ENCODE results near the gene CEP83. TPM values are rescaled to one million over a fixed set of nuclear protein-coding genes. Genes with fewer than 3 reads are reported as not detected.

CEP83 gene
- polyA plus RNA-seq, 1 donor from 2014 or later = 19.5 TPM

DNA sequence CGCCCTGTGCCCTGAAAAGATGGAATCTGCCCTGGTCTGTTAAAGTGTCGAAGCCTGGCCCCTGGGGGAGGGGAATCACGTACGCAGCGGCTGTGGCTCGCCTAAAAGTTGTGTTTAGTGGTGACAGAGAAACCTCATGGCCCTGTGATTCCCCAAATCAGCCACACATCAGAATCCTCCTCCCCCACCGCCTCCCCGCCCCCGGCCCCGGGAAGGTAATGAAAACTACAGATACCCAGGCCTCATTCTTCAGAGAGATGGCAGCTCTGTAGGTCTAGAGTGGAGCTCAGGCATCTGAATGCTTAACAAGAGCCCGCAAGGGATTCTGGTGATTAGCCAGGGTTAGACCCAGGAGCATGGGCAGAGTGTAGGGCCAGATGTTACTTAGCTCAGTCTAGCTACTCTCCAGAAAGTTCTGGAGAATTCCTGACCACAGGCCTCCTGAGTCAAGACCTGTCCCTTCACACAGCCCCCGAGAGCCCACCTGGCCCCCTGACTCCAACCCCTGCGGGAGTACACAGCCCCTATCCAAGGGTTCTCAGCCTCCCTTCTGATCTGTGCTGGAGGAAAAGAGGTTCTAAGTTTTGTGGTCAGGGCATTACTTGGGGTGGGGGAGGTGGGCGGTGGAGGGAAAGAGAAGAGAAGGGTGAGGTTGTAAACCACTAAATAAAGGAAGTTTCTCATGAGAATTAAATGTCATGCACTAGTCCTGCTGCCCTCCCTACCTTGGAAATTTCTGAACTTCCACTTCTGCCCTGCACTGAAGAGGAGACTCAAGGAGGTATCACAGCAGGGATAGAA, 196.5 kb downstream of the CEP83 start:
- H3K79me2 ChIP-seq (replicated peaks; ENCODE audit: insufficient read depth, low read length) = no peaks in the 10 kb centered on the region
- TF ChIP-seq, protein P1, sequence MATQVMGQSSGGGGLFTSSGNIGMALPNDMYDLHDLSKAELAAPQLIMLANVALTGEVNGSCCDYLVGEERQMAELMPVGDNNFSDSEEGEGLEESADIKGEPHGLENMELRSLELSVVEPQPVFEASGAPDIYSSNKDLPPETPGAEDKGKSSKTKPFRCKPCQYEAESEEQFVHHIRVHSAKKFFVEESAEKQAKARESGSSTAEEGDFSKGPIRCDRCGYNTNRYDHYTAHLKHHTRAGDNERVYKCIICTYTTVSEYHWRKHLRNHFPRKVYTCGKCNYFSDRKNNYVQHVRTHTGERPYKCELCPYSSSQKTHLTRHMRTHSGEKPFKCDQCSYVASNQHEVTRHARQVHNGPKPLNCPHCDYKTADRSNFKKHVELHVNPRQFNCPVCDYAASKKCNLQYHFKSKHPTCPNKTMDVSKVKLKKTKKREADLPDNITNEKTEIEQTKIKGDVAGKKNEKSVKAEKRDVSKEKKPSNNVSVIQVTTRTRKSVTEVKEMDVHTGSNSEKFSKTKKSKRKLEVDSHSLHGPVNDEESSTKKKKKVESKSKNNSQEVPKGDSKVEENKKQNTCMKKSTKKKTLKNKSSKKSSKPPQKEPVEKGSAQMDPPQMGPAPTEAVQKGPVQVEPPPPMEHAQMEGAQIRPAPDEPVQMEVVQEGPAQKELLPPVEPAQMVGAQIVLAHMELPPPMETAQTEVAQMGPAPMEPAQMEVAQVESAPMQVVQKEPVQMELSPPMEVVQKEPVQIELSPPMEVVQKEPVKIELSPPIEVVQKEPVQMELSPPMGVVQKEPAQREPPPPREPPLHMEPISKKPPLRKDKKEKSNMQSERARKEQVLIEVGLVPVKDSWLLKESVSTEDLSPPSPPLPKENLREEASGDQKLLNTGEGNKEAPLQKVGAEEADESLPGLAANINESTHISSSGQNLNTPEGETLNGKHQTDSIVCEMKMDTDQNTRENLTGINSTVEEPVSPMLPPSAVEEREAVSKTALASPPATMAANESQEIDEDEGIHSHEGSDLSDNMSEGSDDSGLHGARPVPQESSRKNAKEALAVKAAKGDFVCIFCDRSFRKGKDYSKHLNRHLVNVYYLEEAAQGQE (IDR thresholded peaks at IDR 0.05; ENCODE audit: borderline replicate concordance) = no peak
- TF ChIP-seq EZH2 (IDR thresholded peaks at IDR 0.05; ENCODE audit: borderline replicate concordance, insufficient read depth, low read length, poor library complexity, severe bottlenecking) = no peak
- no peak for TF ChIP-seq POLR2AphosphoS5 (IDR thresholded peaks at IDR 0.05)
- no peak for TF ChIP-seq SMC3 (conservative IDR thresholded peaks at IDR 0.05; ENCODE audit: poor library complexity)
- no peak for TF ChIP-seq TAF1 (IDR thresholded peaks at IDR 0.05; ENCODE audit: low read depth)
- no peak for TF ChIP-seq MXI1 (conservative IDR thresholded peaks at IDR 0.05; ENCODE audit: poor library complexity, severe bottlenecking)
- TF ChIP-seq RAD21 (conservative IDR thresholded peaks at IDR 0.05) = no peak
- TF ChIP-seq, protein P2, sequence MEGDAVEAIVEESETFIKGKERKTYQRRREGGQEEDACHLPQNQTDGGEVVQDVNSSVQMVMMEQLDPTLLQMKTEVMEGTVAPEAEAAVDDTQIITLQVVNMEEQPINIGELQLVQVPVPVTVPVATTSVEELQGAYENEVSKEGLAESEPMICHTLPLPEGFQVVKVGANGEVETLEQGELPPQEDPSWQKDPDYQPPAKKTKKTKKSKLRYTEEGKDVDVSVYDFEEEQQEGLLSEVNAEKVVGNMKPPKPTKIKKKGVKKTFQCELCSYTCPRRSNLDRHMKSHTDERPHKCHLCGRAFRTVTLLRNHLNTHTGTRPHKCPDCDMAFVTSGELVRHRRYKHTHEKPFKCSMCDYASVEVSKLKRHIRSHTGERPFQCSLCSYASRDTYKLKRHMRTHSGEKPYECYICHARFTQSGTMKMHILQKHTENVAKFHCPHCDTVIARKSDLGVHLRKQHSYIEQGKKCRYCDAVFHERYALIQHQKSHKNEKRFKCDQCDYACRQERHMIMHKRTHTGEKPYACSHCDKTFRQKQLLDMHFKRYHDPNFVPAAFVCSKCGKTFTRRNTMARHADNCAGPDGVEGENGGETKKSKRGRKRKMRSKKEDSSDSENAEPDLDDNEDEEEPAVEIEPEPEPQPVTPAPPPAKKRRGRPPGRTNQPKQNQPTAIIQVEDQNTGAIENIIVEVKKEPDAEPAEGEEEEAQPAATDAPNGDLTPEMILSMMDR (IDR thresholded peaks at IDR 0.05; ENCODE audit: poor library complexity, severe bottlenecking) = no peak
- TF ChIP-seq EP300 (conservative IDR thresholded peaks at IDR 0.05; ENCODE audit: poor library complexity, severe bottlenecking) = no peak
- H2AFZ ChIP-seq (ENCODE audit: low read depth, low read length) = no peak overlapping the region
- no peaks in the 10 kb centered on the region for H3F3A ChIP-seq (ENCODE audit: insufficient read depth, low read length, poor library complexity, severe bottlenecking)
- no peaks in the 10 kb centered on the region for H3K9me2 ChIP-seq (ENCODE audit: insufficient read depth, low read length)
- no peaks in the 10 kb centered on the region for H3K27me3 ChIP-seq (ENCODE audit: insufficient read depth, low read depth, low read length)
- H3K4me3 ChIP-seq (ENCODE audit: low read length) = no peak overlapping the region
- H4K20me1 ChIP-seq (ENCODE audit: insufficient read depth) = no peaks in the 10 kb centered on the region
- H3K9me3 ChIP-seq (ENCODE audit: low read length) = no peaks in the 10 kb centered on the region
- no peak overlapping the region for H3K9ac ChIP-seq (ENCODE audit: low read length)
- H3K36me3 ChIP-seq (ENCODE audit: insufficient read depth, low read length) = peaks cover 21% of the 10 kb centered on the region
- H3K4me2 ChIP-seq (ENCODE audit: low read length) = no peak overlapping the region
- H3K27ac ChIP-seq (ENCODE audit: low read length) = no peak overlapping the region

DNA sequence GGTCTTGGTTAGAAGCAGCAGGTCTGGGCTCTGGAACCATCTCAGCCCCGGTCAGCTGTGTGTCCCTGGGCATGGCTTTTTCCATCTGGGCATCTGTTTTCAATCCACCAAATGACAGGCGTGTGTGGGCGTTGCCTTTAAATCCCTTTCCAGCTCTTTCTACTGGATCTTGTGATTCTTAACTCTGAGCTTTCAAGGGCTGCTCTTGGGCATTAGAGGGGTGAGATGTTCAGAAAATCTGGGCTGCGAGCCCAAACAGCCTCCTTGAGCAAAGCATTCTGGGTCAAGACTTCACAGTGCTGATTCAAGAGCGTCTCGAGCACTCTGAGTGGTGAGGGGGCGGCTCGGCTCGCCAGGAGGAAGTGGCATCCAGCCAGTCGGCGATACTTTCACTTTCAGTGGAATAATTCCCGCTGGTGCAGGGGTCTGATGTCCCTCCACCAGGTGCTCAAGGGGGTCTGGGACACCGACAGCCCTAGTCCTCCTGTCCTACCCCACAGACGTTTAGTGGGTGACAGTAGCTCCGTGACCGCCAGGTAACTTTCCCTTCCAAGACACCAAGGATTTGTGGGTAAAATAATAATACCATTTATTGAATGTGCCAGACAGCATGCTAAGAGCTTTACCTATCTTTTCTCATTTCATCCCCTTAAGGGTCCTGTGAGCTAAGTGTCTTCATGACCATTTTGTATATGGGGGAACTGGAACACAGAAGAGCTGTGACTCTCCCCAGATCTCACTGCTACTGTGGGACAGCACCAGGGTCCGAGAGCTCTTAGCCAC, 197.2 kb downstream of the CEP83 start:
- H4K20me1 ChIP-seq (ENCODE audit: insufficient read depth) = no peaks in the 10 kb centered on the region
- H3K4me2 ChIP-seq (ENCODE audit: low read length) = no peak overlapping the region
- no peaks in the 10 kb centered on the region for H3K27me3 ChIP-seq (ENCODE audit: insufficient read depth, low read depth, low read length)
- peaks cover 21% of the 10 kb centered on the region for H3K36me3 ChIP-seq (ENCODE audit: insufficient read depth, low read length)
- H3K27ac ChIP-seq (ENCODE audit: low read length) = no peak overlapping the region
- no peak overlapping the region for H3K4me3 ChIP-seq (ENCODE audit: low read length)
- H3F3A ChIP-seq (ENCODE audit: insufficient read depth, low read length, poor library complexity, severe bottlenecking) = no peaks in the 10 kb centered on the region
- H2AFZ ChIP-seq (ENCODE audit: low read depth, low read length) = no peak overlapping the region
- TF ChIP-seq EP300 (conservative IDR thresholded peaks at IDR 0.05; ENCODE audit: poor library complexity, severe bottlenecking) = no peak
- H3K9me2 ChIP-seq (ENCODE audit: insufficient read depth, low read length) = no peaks in the 10 kb centered on the region
- H3K79me2 ChIP-seq (replicated peaks; ENCODE audit: insufficient read depth, low read length) = no peaks in the 10 kb centered on the region
- no peaks in the 10 kb centered on the region for H3K9me3 ChIP-seq (ENCODE audit: low read length)
- no peak overlapping the region for H3K9ac ChIP-seq (ENCODE audit: low read length)

All from neural cell (in vitro differentiated cells).